ENCODE data around the gene COMMD7. TPM values are rescaled to one million over a fixed set of nuclear protein-coding genes. Genes with fewer than 3 reads are reported as not detected.
A peak's percentile ranks its signal among the peaks of the same experiment; 100 is the strongest.

The COMMD7 gene
- 10 to 100 TPM; 30.7 to 34.0 TPM for total RNA-seq

- Mint-ChIP-seq H3K4me3 (peak within 1 kb of the TSS; percentile 94), H3K27me3 (no peaks in the 10 kb centered on the region), H3K27ac (peak within 1 kb of the TSS; percentile 94), H3K9me3 (no peaks in the 10 kb centered on the region), H3K4me1 (ENCODE audit: low read depth) (peaks cover 28% of the 10 kb centered on the region), H3K36me3 (ENCODE audit: low read depth) (peaks cover 3% of the 10 kb centered on the region)
- peak; percentile 87 for ATAC-seq
- CTCF ChIA-PET = interaction anchor here (0.7 to 2.8 kb wide), 8 partner anchors 8 to 91 kb away, joined by 3 to 25 read pairs (median 8); partner anchors contain the start of gene C20orf203
- no peak for TF ChIP-seq CTCF (IDR thresholded peaks at IDR 0.05)
- peak; percentile 91 for DNase-seq
- intact Hi-C loops (cut with micrococcal nuclease) = no loop called here
- POLR2A ChIA-PET = interaction anchor here (0.6 to 2.6 kb wide), 5 partner anchors 10 to 70 kb away, joined by 3 to 19 read pairs (median 3); partner anchors contain the start of genes C20orf203 and DNMT3B
Measured at GRCh38 chr20:32743237-32744112, at the start of gene COMMD7. Gene COMMD7 (minus strand): TSS chr20:32743467. CDS start chr20:32743391, 76 bp downstream.

GRCh38 chr20:32792731-32793458, 49.6 kb upstream of the COMMD7 start:
- DNase-seq (no peak), ATAC-seq (no peak)
- Mint-ChIP-seq H3K9me3 (no peaks in the 10 kb centered on the region), H3K36me3 (ENCODE audit: low read depth) (no peaks in the 10 kb centered on the region), H3K27me3 (no peaks in the 10 kb centered on the region), H3K4me1 (ENCODE audit: low read depth) (peaks cover 43% of the 10 kb centered on the region), H3K27ac (peak overlapping the region; percentile 76), H3K4me3 (no peak overlapping the region)
- POLR2A ChIA-PET = interaction anchor here (0.8 kb wide), 1 partner anchor 27 kb away, joined by 3 read pairs; no protein-coding TSS in a partner anchor
- CTCF ChIA-PET = interaction anchor here (0.6 to 5.5 kb wide), 8 partner anchors 13 to 152 kb away, joined by 3 to 49 read pairs (median 5); partner anchors contain the start of gene C20orf203
- intact Hi-C loops (cut with micrococcal nuclease) = loop anchor here (5.0 to 10.0 kb wide), 3 partner anchors 74 to 302 kb away; no protein-coding TSS in a partner anchor
- no peak for TF ChIP-seq CTCF (IDR thresholded peaks at IDR 0.05)

GRCh38 chr20:32792316-32792715, 49.0 kb upstream of the COMMD7 start:
- peak; percentile 83 for ATAC-seq
- DNase-seq = peak; percentile 73
- ChIA-PET CTCF (interaction anchor here (0.6 to 5.5 kb wide), 7 partner anchors 12 to 153 kb away, joined by 3 to 49 read pairs (median 5); partner anchors contain the start of gene C20orf203), POLR2A (interaction anchor here (0.8 kb wide), 1 partner anchor 28 kb away, joined by 3 read pairs; no protein-coding TSS in a partner anchor)
- no peak for TF ChIP-seq CTCF (IDR thresholded peaks at IDR 0.05)
- peaks cover 42% of the 10 kb centered on the region for H3K4me1 Mint-ChIP-seq (ENCODE audit: low read depth)
- H3K27ac Mint-ChIP-seq = peak overlapping the region; percentile 2
- H3K9me3 Mint-ChIP-seq = no peaks in the 10 kb centered on the region
- intact Hi-C loops (cut with micrococcal nuclease) = loop anchor here (5.0 to 10.0 kb wide), 3 partner anchors 75 to 302 kb away; no protein-coding TSS in a partner anchor
- no peaks in the 10 kb centered on the region for H3K36me3 Mint-ChIP-seq (ENCODE audit: low read depth)
- no peaks in the 10 kb centered on the region for H3K27me3 Mint-ChIP-seq
- no peak overlapping the region for H3K4me3 Mint-ChIP-seq

- intact Hi-C loops (cut with micrococcal nuclease) = loop anchor here (5.0 to 10.0 kb wide), 3 partner anchors 77 to 304 kb away; no protein-coding TSS in a partner anchor
- TF ChIP-seq CTCF (IDR thresholded peaks at IDR 0.05) = no peak
- ATAC-seq (no peak), DNase-seq (no peak)
- Mint-ChIP-seq H3K27me3 (no peaks in the 10 kb centered on the region), H3K9me3 (no peaks in the 10 kb centered on the region), H3K27ac (no peak overlapping the region), H3K4me3 (no peak overlapping the region), H3K36me3 (ENCODE audit: low read depth) (no peaks in the 10 kb centered on the region), H3K4me1 (ENCODE audit: low read depth) (peaks cover 32% of the 10 kb centered on the region)
- CTCF ChIA-PET = interaction anchor here (1.0 to 5.5 kb wide), 24 partner anchors 8 to 306 kb away, joined by 3 to 49 read pairs (median 8); partner anchors contain the start of genes BPIFB2, C20orf203 and SUN5
- POLR2A ChIA-PET = no interaction called here
Measured at GRCh38 chr20:32790751-32791057, 47.4 kb upstream of the COMMD7 start.

All from activated CD8-positive, alpha-beta T cell treated with anti-CD3 and anti-CD28 coated beads for 36 hours (primary cell).